GM12878 (cell line): ENCODE data around the gene TREML1.

Experiments
- EP300 ChIP-seq, 2 experiments: fragments of 150-350 bp in 1 of 2; IDR thresholded peaks; 2 replicates each; pipeline ENCODE4 v1.6.1; 2011 to 2012; ENCODE audit warnings: low read depth in 2 of 2, low read length in 2 of 2, borderline replicate concordance in 1 of 2, improper control_type of control experiment in 1 of 2, inconsistent platforms in 1 of 2; ENCODE audit not compliant: control insufficient read depth in 1 of 2
- NFIC ChIP-seq: IDR thresholded peaks from 2 replicates; pipeline ENCODE4 v1.6.1; 2012; ENCODE audit warnings: low read depth, mild to moderate bottlenecking, inconsistent platforms, low read length, moderate library complexity
- NRF1 ChIP-seq: conservative IDR thresholded peaks from 2 replicates; pipeline ENCODE4 v1.6.1; 2011; ENCODE audit warnings: mild to moderate bottlenecking, low read depth, low read length, improper control_type of control experiment
- POLR2A ChIP-seq: IDR thresholded peaks from 2 replicates; pipeline ENCODE4 v1.6.1; 2011; ENCODE audit warnings: low read depth, mild to moderate bottlenecking, low read length
- RCOR1 ChIP-seq: conservative IDR thresholded peaks from 2 replicates; pipeline ENCODE4 v1.6.1; 2012; ENCODE audit warnings: low read depth, low read length, improper control_type of control experiment
- ZNF274 ChIP-seq: IDR thresholded peaks from one replicate; pipeline ENCODE4 v1.8.0; 2011; ENCODE audit not compliant: insufficient read length, insufficient read depth
- TF ChIP-seq, protein P1 (sequence below), 3 experiments: IDR thresholded peaks in 2 of 3; conservative IDR thresholded peaks in 1 of 3; 2 replicates each; pipeline ENCODE4 v1.5.1; 2011; ENCODE audit warnings: low read depth in 3 of 3, low read length in 3 of 3, mild to moderate bottlenecking in 3 of 3, control low read depth in 2 of 3, moderate library complexity in 2 of 3, inconsistent platforms in 1 of 3, mixed read lengths in 1 of 3; ENCODE audit not compliant: control insufficient read depth in 2 of 3, insufficient read depth in 1 of 3; ENCODE audit errors: extremely low read depth in 1 of 3
- TF ChIP-seq, protein P2 (sequence below): IDR thresholded peaks from 2 replicates; pipeline ENCODE4 v1.6.1; 2012; ENCODE audit warnings: mild to moderate bottlenecking, low read depth, low read length

GRCh38 chr6:41193171-41193734 is 39.1 kb upstream of the TREML1 start:
- TF ChIP-seq, protein P1, sequence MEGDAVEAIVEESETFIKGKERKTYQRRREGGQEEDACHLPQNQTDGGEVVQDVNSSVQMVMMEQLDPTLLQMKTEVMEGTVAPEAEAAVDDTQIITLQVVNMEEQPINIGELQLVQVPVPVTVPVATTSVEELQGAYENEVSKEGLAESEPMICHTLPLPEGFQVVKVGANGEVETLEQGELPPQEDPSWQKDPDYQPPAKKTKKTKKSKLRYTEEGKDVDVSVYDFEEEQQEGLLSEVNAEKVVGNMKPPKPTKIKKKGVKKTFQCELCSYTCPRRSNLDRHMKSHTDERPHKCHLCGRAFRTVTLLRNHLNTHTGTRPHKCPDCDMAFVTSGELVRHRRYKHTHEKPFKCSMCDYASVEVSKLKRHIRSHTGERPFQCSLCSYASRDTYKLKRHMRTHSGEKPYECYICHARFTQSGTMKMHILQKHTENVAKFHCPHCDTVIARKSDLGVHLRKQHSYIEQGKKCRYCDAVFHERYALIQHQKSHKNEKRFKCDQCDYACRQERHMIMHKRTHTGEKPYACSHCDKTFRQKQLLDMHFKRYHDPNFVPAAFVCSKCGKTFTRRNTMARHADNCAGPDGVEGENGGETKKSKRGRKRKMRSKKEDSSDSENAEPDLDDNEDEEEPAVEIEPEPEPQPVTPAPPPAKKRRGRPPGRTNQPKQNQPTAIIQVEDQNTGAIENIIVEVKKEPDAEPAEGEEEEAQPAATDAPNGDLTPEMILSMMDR (IDR thresholded peaks at IDR 0.05 in 2 of 3, conservative IDR thresholded peaks at IDR 0.05 in 1 of 3; ENCODE audit: control insufficient read depth in 2 of 3, extremely low read depth in 1 of 3, insufficient read depth in 1 of 3, low read depth in 3 of 3, low read length in 3 of 3), result no peak
- no peak for TF ChIP-seq NFIC
- TF ChIP-seq ZNF274, result no peak
- TF ChIP-seq POLR2A, result no peak
- no peak for TF ChIP-seq NRF1
- no peak for TF ChIP-seq EP300 (IDR thresholded peaks at IDR 0.05; ENCODE audit: borderline replicate concordance in 1 of 2, control insufficient read depth in 1 of 2, low read depth in 2 of 2, low read length in 2 of 2)
- TF ChIP-seq, protein P2, sequence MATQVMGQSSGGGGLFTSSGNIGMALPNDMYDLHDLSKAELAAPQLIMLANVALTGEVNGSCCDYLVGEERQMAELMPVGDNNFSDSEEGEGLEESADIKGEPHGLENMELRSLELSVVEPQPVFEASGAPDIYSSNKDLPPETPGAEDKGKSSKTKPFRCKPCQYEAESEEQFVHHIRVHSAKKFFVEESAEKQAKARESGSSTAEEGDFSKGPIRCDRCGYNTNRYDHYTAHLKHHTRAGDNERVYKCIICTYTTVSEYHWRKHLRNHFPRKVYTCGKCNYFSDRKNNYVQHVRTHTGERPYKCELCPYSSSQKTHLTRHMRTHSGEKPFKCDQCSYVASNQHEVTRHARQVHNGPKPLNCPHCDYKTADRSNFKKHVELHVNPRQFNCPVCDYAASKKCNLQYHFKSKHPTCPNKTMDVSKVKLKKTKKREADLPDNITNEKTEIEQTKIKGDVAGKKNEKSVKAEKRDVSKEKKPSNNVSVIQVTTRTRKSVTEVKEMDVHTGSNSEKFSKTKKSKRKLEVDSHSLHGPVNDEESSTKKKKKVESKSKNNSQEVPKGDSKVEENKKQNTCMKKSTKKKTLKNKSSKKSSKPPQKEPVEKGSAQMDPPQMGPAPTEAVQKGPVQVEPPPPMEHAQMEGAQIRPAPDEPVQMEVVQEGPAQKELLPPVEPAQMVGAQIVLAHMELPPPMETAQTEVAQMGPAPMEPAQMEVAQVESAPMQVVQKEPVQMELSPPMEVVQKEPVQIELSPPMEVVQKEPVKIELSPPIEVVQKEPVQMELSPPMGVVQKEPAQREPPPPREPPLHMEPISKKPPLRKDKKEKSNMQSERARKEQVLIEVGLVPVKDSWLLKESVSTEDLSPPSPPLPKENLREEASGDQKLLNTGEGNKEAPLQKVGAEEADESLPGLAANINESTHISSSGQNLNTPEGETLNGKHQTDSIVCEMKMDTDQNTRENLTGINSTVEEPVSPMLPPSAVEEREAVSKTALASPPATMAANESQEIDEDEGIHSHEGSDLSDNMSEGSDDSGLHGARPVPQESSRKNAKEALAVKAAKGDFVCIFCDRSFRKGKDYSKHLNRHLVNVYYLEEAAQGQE, result no peak
- TF ChIP-seq RCOR1, result no peak
